ENCODE measurements around the gene PODNL1.
A peak's percentile ranks its signal among the peaks of the same experiment; 100 is the strongest.

- TF ChIP-seq EZH2 (IDR thresholded peaks at IDR 0.05; ENCODE audit: low read depth) (no peak), CTCF (conservative IDR thresholded peaks at IDR 0.05) (peak; percentile 35; the same call in 1 of the 2 replicates)
Observed at GRCh38 chr19:13883516-13884064, 54.6 kb downstream of the PODNL1 start.
